Kidney capillary endothelial cell (primary cell): ENCODE data around the gene ACP4.
"Not testable (repeated sequence)": the region's sequence is repeated elsewhere in the genome, so short reads cannot be mapped to it uniquely, and the experiment has no call there.

Experiments
- DNase-seq: peaks from one replicate; pipeline ENCODE4 v3.0.0-alpha.2; 2018; ENCODE audit warnings: low spot score

Gene ACP4

GRCh38 chr19:50777261-50777660, 13.0 kb upstream of the ACP4 start:
- DNase-seq, result no peak

GRCh38 chr19:50777830-50778303, 12.3 kb upstream of the ACP4 start:
- DNase-seq, result no peak

GRCh38 chr19:50778906-50779430, 11.2 kb upstream of the ACP4 start:
- DNase-seq, result no peak

GRCh38 chr19:50779504-50780457, 10.4 kb upstream of the ACP4 start:
- DNase-seq, result no peak

GRCh38 chr19:50780753-50781435, 9.3 kb upstream of the ACP4 start:
- DNase-seq, result no peak

GRCh38 chr19:50783848-50784152, 6.4 kb upstream of the ACP4 start:
- not testable (repeated sequence) for DNase-seq

GRCh38 chr19:50784710-50785109, 5.5 kb upstream of the ACP4 start:
- DNase-seq, result no peak

- no peak for DNase-seq
These were observed 4.9 kb upstream of the ACP4 start for GRCh38 chr19:50785329-50785728.

- DNase-seq, result no peak
These were observed 780 bp downstream of the ACP4 start for GRCh38 chr19:50790922-50791467.

GRCh38 chr19:50791594-50792271, 1.5 kb downstream of the ACP4 start:
- DNase-seq, result no peak

GRCh38 chr19:50792272-50793250, 2.3 kb downstream of the ACP4 start:
- DNase-seq, result no peak

GRCh38 chr19:50793558-50794065, 3.4 kb downstream of the ACP4 start:
- DNase-seq, result no peak

- no peak for DNase-seq
These were observed 4.1 kb downstream of the ACP4 start for GRCh38 chr19:50794074-50794875.

- no peak for DNase-seq
These were observed 4.9 kb downstream of the ACP4 start for GRCh38 chr19:50794876-50795663.

GRCh38 chr19:50795664-50796073, 5.5 kb downstream of the ACP4 start:
- DNase-seq, result no peak

- no peak for DNase-seq
These were observed 6.0 kb downstream of the ACP4 start for GRCh38 chr19:50796128-50796633.

- DNase-seq, result no peak
These were observed 6.6 kb downstream of the ACP4 start for GRCh38 chr19:50796634-50797428.

- no peak for DNase-seq
These were observed 7.2 kb downstream of the ACP4 start for GRCh38 chr19:50797429-50797780.
